IPS-20b (cell line): Measurements from ENCODE around the gene MALT1.

ENCODE experiments used
- H3K27ac ChIP-seq: one replicate; pipeline ENCODE4 v1.5.1; 2013; ENCODE audit warnings: low read length
- H3K27me3 ChIP-seq: 2 replicates; pipeline ENCODE4 v1.6.1; 2013; ENCODE audit warnings: mild to moderate bottlenecking, low read length, inconsistent platforms; ENCODE audit not compliant: insufficient read depth
- H3K36me3 ChIP-seq: 2 replicates; pipeline ENCODE4 v1.6.1; 2013; ENCODE audit warnings: low read depth, mild to moderate bottlenecking, inconsistent platforms, low read length, moderate library complexity; ENCODE audit not compliant: insufficient read depth
- H3K4me1 ChIP-seq: 2 replicates; pipeline ENCODE4 v1.6.1; 2013; ENCODE audit warnings: mild to moderate bottlenecking, control low read depth, inconsistent platforms, low read length, moderate library complexity; ENCODE audit not compliant: insufficient read depth
- H3K4me3 ChIP-seq: 2 replicates; pipeline ENCODE4 v1.5.1; 2013; ENCODE audit warnings: mild to moderate bottlenecking, low read length, inconsistent platforms
- H3K9ac ChIP-seq: 2 replicates; pipeline ENCODE4 v1.6.1; 2013; ENCODE audit warnings: low read depth, mild to moderate bottlenecking, inconsistent platforms, low read length, moderate library complexity
- H3K9me3 ChIP-seq: 2 replicates; pipeline ENCODE4 v1.6.1; 2013; ENCODE audit warnings: mild to moderate bottlenecking, low read depth, low read length, inconsistent platforms; ENCODE audit not compliant: insufficient read depth

MALT1 gene

GRCh38 chr18:58670404-58671110 lies 708 bp upstream of the MALT1 start:
- no peaks in the 10 kb centered on the region for H3K9me3 ChIP-seq
- peak overlapping the region; percentile 72 for H3K4me3 ChIP-seq
- H3K27me3 ChIP-seq = peaks cover 9% of the 10 kb centered on the region; the same call in 1 of the 2 replicates
- H3K4me1 ChIP-seq = 0 out of 2 replicates have a peak, but pooled peaks cover 6% of the 10 kb centered on the region
- H3K36me3 ChIP-seq = no peaks in the 10 kb centered on the region
- peak overlapping the region; percentile 36 for H3K27ac ChIP-seq
- peak overlapping the region; percentile 72; the same call in 1 of the 2 replicates for H3K9ac ChIP-seq

DNA sequence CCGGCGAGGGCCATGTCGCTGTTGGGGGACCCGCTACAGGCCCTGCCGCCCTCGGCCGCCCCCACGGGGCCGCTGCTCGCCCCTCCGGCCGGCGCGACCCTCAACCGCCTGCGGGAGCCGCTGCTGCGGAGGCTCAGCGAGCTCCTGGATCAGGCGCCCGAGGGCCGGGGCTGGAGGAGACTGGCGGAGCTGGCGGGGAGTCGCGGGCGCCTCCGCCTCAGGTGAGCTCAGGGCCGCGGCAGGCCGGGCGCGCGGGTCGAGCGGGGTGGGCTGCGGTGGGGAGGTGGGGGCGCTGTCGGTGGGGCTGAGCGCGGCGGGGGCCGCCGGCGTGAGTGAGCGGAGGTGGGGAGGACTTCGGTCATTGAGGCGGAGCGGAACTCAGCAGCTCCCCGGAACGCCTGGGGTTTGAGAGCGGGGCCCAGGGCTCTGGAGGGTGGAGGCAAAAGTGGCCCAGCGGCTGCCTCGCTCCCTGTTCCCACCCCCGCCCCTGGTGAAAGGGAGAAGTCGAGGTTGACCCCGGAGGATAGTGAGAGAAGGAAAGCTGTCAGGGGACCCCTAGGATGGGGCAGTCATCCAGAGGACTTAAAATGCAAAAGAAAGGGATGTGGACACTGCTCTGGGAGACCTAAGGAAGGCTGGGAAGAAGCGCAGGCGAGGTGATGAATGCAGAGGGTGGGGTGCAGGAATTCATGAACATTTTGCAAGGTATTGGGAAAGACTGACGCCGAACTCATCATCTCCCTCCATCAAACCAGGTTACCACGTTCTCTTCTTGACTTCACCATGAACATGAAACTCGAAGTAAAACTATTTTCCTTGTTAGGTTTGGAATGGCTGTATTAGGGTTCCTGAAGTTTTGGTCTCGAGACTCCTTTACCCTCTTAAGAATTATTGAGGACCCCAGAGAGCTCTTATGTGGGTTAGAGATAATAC lies 633 bp downstream of the MALT1 start:
- Histone ChIP-seq H3K9ac (peak overlapping the region; percentile 77; the same call in 1 of the 2 replicates), H3K27ac (no peak overlapping the region), H3K36me3 (no peaks in the 10 kb centered on the region), H3K4me1 (0 out of 2 replicates have a peak, but pooled peaks cover 6% of the 10 kb centered on the region), H3K27me3 (peaks cover 9% of the 10 kb centered on the region; the same call in 1 of the 2 replicates), H3K9me3 (no peaks in the 10 kb centered on the region), H3K4me3 (peak overlapping the region; percentile 80)

DNA sequence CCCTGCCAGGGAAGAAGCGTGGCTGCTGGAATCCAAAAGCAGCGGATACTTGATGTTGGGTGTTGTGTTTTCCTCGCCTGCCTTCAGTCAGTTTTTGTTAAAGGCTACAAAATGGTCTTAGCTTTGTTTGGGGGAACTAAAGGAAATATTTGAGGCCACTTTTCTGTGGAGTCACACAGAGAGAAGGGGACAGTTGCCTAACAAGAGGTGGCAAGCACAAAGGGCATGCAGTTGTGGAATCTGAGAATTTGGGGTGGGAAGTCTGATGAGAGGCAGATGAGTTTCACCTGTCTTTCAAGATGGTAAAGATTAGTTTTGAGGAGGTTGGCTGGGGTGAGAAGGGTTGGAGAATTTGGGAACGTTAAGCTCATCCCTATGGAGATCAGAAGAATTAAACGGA lies 2.9 kb downstream of the MALT1 start:
- H3K4me1 ChIP-seq = 0 out of 2 replicates have a peak, but pooled peaks cover 6% of the 10 kb centered on the region
- no peak overlapping the region for H3K9ac ChIP-seq
- no peak overlapping the region for H3K4me3 ChIP-seq
- H3K27ac ChIP-seq = no peak overlapping the region
- no peaks in the 10 kb centered on the region for H3K36me3 ChIP-seq
- H3K27me3 ChIP-seq = peaks cover 9% of the 10 kb centered on the region; the same call in 1 of the 2 replicates
- no peaks in the 10 kb centered on the region for H3K9me3 ChIP-seq

DNA sequence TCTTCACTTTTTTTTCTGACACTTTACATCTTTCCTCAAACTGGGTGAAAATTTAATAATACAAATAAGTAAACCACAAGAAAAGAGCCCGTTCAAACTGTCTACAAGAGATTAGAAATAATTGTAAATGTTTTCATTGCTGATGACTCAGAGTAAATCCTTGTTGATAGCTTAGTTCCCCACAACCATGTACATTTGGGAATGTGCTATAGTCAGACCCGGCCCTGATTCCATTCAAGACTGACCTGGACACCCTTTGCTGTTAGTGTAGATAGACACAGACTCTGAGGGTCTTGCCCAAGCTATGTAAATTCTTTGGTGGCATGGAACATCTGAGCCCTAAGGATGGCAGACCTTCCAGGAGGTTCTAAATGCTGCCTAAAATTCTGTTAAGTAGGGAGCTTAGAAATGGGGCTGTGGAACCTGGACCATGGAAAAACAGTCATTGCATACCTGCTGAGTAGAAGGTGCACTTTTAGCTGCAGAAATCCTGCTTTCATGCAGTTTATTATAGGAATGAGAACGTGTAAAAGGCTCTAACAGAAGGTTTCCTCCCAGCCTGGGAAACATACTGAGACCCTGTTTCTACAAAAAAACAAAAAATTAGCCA lies 3.7 kb downstream of the MALT1 start:
- H3K4me1 ChIP-seq = 0 out of 2 replicates have a peak, but pooled peaks cover 6% of the 10 kb centered on the region
- no peaks in the 10 kb centered on the region for H3K9me3 ChIP-seq
- H3K27ac ChIP-seq = no peak overlapping the region
- no peaks in the 10 kb centered on the region for H3K36me3 ChIP-seq
- H3K4me3 ChIP-seq = no peak overlapping the region
- peaks cover 2% of the 10 kb centered on the region; the same call in 1 of the 2 replicates for H3K27me3 ChIP-seq
- H3K9ac ChIP-seq = no peak overlapping the region

- no peak overlapping the region for H3K4me3 ChIP-seq
- no peak overlapping the region for H3K9ac ChIP-seq
- H3K4me1 ChIP-seq = 0 out of 2 replicates have a peak, but pooled peaks cover 3% of the 10 kb centered on the region
- H3K36me3 ChIP-seq = no peaks in the 10 kb centered on the region
- no peaks in the 10 kb centered on the region for H3K9me3 ChIP-seq
- no peaks in the 10 kb centered on the region for H3K27me3 ChIP-seq
- H3K27ac ChIP-seq = no peak overlapping the region
Observed at GRCh38 chr18:58676270-58676669, 5.0 kb downstream of the MALT1 start.

DNA sequence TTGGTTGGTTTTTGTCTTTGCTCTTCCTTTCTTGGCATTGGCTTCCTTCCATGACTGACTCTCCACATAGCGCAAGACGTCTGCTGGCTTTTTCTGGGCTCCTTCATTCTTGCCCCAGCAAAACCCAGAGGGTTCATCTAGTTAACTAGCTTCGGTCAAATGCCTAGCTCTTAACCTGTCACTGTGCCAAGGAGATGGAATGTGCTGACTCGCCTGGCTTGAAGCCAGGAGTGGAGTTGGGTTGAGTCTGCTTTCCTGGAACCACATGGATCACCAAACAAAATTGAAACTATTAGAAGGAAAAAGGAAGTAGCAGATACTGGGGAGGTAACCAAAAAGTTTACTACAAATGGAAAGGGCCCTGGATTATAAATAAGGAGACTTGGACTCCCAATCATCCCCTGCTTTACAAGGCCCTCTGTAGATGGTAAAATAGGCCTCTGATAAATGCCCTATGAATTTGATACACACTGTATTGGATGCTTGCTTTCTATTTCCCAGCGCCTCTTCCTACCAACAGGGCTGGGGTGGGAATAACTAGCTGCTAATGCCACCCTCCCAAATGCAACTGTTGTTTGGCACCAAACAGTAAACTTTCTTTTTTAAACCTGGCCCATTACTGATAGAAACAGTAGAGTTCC lies 11.3 kb downstream of the MALT1 start:
- H3K27me3 ChIP-seq = no peaks in the 10 kb centered on the region
- no peaks in the 10 kb centered on the region for H3K4me1 ChIP-seq
- H3K9ac ChIP-seq = no peak overlapping the region
- H3K4me3 ChIP-seq = no peak overlapping the region
- peaks cover 21% of the 10 kb centered on the region for H3K36me3 ChIP-seq
- H3K9me3 ChIP-seq = no peaks in the 10 kb centered on the region
- no peak overlapping the region for H3K27ac ChIP-seq

DNA sequence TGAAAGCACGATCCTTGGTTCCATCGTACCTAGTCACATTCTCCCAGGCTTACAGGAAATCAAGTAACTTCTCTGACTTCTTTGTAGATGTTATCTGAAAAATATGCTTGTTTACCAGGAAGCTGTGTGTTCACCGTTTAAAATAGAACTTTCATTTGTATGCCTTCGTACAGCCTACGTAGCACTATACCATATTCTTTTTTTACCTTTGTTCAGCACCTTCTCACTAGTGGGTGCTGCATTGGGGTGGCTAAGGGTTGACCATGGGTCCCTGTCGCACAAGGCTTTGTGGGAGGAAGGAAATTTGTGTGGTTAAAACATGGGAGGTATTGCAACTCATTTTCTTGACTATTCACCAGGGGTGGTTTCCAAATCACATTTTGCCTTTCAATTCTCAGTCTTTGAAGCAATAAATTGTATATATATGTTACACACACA lies 16.6 kb downstream of the MALT1 start:
- Histone ChIP-seq H3K4me3 (no peak overlapping the region), H3K4me1 (no peaks in the 10 kb centered on the region), H3K27ac (no peak overlapping the region), H3K9me3 (no peaks in the 10 kb centered on the region), H3K9ac (no peak overlapping the region), H3K27me3 (no peaks in the 10 kb centered on the region), H3K36me3 (peaks cover 15% of the 10 kb centered on the region; the same call in 1 of the 2 replicates)

DNA sequence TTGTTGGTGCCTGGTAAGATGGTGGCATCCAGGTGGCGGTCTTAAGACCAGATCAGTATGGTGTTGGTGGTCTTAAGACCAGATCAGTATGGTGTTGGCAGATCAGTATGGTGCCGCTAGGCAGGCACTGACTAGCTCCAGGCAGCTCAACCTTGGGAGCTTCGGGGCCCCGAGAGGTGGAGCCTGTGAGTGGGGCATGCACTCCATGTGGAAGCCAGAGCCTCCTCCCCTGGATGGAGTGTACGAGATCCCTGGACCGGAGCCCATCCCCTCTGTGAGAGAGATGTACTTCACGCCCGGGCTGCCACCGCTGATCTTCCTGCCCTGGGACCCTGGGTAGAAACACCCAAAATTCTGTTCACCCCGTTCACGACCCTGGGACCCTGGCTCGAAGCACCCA lies 19.0 kb downstream of the MALT1 start:
- Histone ChIP-seq H3K27ac (no peak overlapping the region), H3K4me3 (no peak overlapping the region), H3K27me3 (no peaks in the 10 kb centered on the region), H3K4me1 (peaks cover 2% of the 10 kb centered on the region; the same call in 1 of the 2 replicates), H3K36me3 (peaks cover 11% of the 10 kb centered on the region), H3K9me3 (no peaks in the 10 kb centered on the region), H3K9ac (no peak overlapping the region)

DNA sequence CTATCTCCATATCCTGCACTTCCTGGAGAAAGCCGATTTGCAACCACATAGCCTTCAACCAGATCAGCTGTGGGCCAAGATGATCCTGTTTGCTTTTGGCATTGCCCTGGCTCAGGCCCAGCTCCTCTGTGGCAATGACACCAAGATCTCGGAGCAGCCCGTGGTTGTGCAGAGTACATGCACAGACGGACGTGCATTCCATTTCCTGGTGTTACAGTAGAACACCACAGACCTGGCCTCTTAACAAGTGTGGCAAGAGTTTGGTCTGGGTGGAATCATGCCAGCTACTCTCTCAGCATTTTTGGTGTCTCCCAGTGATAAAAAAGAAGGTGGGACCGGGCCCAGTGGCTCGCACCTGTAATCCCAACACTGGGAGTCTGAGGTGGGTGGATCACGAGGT lies 20.0 kb downstream of the MALT1 start:
- peaks cover 4% of the 10 kb centered on the region; the same call in 1 of the 2 replicates for H3K4me1 ChIP-seq
- H3K9ac ChIP-seq = no peak overlapping the region
- no peaks in the 10 kb centered on the region for H3K27me3 ChIP-seq
- no peak overlapping the region for H3K27ac ChIP-seq
- peaks cover 13% of the 10 kb centered on the region for H3K36me3 ChIP-seq
- no peak overlapping the region for H3K4me3 ChIP-seq
- H3K9me3 ChIP-seq = no peaks in the 10 kb centered on the region

- H3K27ac ChIP-seq = no peak overlapping the region
- H3K4me3 ChIP-seq = no peak overlapping the region
- H3K27me3 ChIP-seq = no peaks in the 10 kb centered on the region
- peaks cover 22% of the 10 kb centered on the region for H3K36me3 ChIP-seq
- peaks cover 4% of the 10 kb centered on the region; the same call in 1 of the 2 replicates for H3K4me1 ChIP-seq
- H3K9me3 ChIP-seq = no peaks in the 10 kb centered on the region
- H3K9ac ChIP-seq = no peak overlapping the region
Observed at GRCh38 chr18:58692422-58693185, 21.3 kb downstream of the MALT1 start.
